HG02763 (cell line): ENCODE data around the gene GOLT1B.

Experiments used
- ATAC-seq: cut with Tn5 transposase; IDR thresholded peaks from one replicate; pipeline ENCODE4 v1.9.1; 2021; ENCODE audit warnings: mild to moderate bottlenecking, moderate library complexity; ENCODE audit not compliant: unreplicated experiment

Gene GOLT1B

DNA sequence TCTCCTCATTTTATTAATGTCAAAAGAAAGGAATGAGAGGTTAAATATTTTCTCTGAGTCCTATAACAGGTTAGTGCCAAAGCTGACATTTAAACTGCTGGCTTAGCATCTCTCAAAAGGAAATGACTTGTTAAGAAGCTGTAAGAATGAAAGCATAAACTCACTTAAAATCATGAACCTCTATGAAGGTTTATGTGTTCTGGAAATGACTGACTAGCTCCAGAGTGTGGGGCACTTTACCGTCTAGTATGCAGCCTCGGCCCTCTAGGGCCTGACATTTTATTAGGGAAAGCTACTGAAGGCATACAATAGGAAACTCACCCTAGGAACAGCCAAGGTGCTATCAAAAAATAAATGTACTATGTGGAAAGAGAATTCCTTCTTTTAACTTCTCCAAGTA, 59.6 kb downstream of the GOLT1B start:
- no peak for ATAC-seq

- ATAC-seq, result no peak
These were observed 61.3 kb downstream of the GOLT1B start for GRCh38 chr12:21562859-21563258.

DNA sequence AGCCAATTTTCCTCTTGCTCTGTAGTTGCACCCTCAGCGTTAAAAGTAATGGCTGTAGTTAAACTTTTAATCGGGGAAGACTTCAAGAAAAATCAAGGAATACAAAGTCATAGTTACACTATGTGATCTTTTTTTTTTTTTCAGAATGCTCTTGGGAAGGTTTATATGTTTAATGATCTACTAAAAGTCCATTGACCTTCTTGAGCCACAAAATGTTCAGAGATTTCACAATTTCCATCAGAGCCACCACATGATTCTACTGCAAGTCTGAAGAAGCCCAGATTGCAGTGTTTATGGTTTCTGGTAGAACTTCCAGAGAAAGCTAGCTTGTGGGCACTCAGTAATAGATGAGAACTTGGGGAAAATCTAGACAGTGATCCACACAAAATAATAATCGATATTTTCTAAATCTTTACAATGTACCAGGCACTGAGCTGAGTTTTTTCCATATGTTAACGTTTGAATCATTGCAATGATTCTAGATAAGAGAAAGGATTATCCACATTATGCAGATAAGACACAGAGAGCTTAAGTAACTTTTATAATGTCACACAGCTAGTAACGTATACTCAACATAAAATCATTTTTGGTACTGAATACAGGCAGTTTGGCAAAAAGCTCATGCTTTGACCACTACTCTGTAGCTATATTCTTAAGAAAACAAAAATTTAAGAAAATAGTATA, 64.8 kb downstream of the GOLT1B start:
- no peak for ATAC-seq

DNA sequence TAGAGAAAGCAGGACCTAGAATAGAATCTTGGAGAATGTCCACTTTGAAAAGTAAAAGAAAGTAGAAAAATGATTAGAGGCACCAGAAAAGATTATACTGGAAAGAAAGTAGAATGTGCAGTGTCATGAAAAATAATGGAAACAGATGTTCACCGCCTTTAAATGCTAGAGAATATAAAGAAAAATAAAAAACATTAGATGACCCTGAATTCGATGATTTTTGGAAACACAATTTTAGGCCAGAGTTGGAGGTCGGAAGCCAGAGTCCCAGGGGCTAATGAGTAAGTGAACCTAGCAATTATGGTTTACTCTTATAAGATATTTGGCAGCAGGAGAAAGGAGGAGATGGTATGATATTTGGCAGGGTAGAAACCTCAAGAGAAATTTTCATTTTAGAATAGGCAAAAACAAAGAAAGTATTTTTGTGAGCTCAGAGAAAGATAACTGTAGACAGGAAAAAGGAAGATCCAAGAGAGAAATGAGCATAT, 65.4 kb downstream of the GOLT1B start:
- no peak for ATAC-seq
